ENCODE measurements around the gene FOXN1. TPM values are rescaled to one million over a fixed set of nuclear protein-coding genes. Genes with fewer than 3 reads are reported as not detected.

FOXN1 gene
- total and polyA plus RNA-seq, 2 of the 13 experiments (the other 11 are each of a cell fraction or from before 2014, with no cell fraction given) = 0.01 TPM; not detected in 1

GRCh38 chr17:28571361-28572122, 65.4 kb downstream of the FOXN1 start, which contains the start of gene PIGS (continued):
- TF ChIP-seq ZNF280D (CRISPR knock-in tag; IDR thresholded peaks at IDR 0.05) (no peak), MBD4 (IDR thresholded peaks at IDR 0.05; ENCODE audit: borderline replicate concordance, low read length) (no peak), CEBPB (IDR thresholded peaks at IDR 0.05; ENCODE audit: borderline replicate concordance, low read depth, low read length) (no peak), ZNF10 (CRISPR knock-in tag; IDR thresholded peaks at IDR 0.05; ENCODE audit: borderline replicate concordance, low read depth) (no peak), ELF3 (CRISPR knock-in tag; IDR thresholded peaks at IDR 0.05) (peak; percentile 60), ZNF317 (CRISPR knock-in tag; IDR thresholded peaks at IDR 0.05) (0 out of 2 replicates have a peak, but pooled peaks have one; percentile 41), HNF1B (CRISPR knock-in tag; IDR thresholded peaks at IDR 0.05) (no peak), IRX3 (CRISPR knock-in tag; IDR thresholded peaks at IDR 0.05; ENCODE audit: borderline replicate concordance, low read depth) (no peak), ETV6 (CRISPR knock-in tag; conservative IDR thresholded peaks at IDR 0.05) (no peak), ZNF136 (CRISPR knock-in tag; IDR thresholded peaks at IDR 0.05; ENCODE audit: low read depth) (no peak), SIN3B (IDR thresholded peaks at IDR 0.05; ENCODE audit: low read length) (0 out of 2 replicates have a peak, but pooled peaks have one; percentile 38), ZSCAN21 (CRISPR knock-in tag; IDR thresholded peaks at IDR 0.05; ENCODE audit: borderline replicate concordance) (0 out of 2 replicates have a peak, but pooled peaks have one; percentile 14), ETS1 (CRISPR knock-in tag; IDR thresholded peaks at IDR 0.05) (no peak), ZNF335 (CRISPR knock-in tag; IDR thresholded peaks at IDR 0.05) (no peak), ZSCAN29 (CRISPR knock-in tag; conservative IDR thresholded peaks at IDR 0.05) (no peak), TCF7L2 (IDR thresholded peaks at IDR 0.05; ENCODE audit: low read depth, low read length) (no peak)
- TF ChIP-seq, protein P1, sequence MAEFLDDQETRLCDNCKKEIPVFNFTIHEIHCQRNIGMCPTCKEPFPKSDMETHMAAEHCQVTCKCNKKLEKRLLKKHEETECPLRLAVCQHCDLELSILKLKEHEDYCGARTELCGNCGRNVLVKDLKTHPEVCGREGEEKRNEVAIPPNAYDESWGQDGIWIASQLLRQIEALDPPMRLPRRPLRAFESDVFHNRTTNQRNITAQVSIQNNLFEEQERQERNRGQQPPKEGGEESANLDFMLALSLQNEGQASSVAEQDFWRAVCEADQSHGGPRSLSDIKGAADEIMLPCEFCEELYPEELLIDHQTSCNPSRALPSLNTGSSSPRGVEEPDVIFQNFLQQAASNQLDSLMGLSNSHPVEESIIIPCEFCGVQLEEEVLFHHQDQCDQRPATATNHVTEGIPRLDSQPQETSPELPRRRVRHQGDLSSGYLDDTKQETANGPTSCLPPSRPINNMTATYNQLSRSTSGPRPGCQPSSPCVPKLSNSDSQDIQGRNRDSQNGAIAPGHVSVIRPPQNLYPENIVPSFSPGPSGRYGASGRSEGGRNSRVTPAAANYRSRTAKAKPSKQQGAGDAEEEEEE (CRISPR knock-in tag; IDR thresholded peaks at IDR 0.05; ENCODE audit: borderline replicate concordance) = no peak
- TF ChIP-seq, protein P2, sequence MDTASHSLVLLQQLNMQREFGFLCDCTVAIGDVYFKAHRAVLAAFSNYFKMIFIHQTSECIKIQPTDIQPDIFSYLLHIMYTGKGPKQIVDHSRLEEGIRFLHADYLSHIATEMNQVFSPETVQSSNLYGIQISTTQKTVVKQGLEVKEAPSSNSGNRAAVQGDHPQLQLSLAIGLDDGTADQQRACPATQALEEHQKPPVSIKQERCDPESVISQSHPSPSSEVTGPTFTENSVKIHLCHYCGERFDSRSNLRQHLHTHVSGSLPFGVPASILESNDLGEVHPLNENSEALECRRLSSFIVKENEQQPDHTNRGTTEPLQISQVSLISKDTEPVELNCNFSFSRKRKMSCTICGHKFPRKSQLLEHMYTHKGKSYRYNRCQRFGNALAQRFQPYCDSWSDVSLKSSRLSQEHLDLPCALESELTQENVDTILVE (CRISPR knock-in tag; IDR thresholded peaks at IDR 0.05) = no peak
- TF ChIP-seq, protein P3, sequence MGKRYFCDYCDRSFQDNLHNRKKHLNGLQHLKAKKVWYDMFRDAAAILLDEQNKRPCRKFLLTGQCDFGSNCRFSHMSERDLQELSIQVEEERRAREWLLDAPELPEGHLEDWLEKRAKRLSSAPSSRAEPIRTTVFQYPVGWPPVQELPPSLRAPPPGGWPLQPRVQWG (CRISPR knock-in tag; IDR thresholded peaks at IDR 0.05; ENCODE audit: borderline replicate concordance, low read depth) = no peak

Data from HepG2 (cell line).